Lower leg skin (tissue), 3 donors: Measurements from ENCODE around the gene GPRC5B.

Experiments used
- CTCF ChIP-seq, 3 donors: fragments of 450-650 bp; IDR thresholded peaks; one replicate each; pipeline ENCODE4 v1.5.1; 2016; ENCODE audit warnings: antibody characterized with exemption in 3 of 3, mild to moderate bottlenecking in 3 of 3, moderate library complexity in 2 of 3
- POLR2A ChIP-seq, 2 donors: fragments of 450-650 bp; IDR thresholded peaks; one replicate each; pipeline ENCODE4 v1.6.1; 2016 to 2017; ENCODE audit warnings: antibody characterized with exemption in 2 of 2, mild to moderate bottlenecking in 1 of 2, moderate library complexity in 1 of 2

GRCh38 chr16:19933740-19934139, 49.1 kb upstream of the GPRC5B start:
- no peak for TF ChIP-seq POLR2A (IDR thresholded peaks at IDR 0.05)
- no peak for TF ChIP-seq CTCF (IDR thresholded peaks at IDR 0.05)
